Left ventricle myocardium inferior (tissue), 1 donor: ENCODE data around the gene NME8. TPM values are rescaled to one million over a fixed set of nuclear protein-coding genes. Genes with fewer than 3 reads are reported as not detected.

Source experiments
- DNase-seq: peaks from one replicate; pipeline ENCODE4 v3.0.0-alpha.2; 2020
- H3K27ac ChIP-seq: fragments of 200-600 bp; replicated peaks from 2 replicates; pipeline ENCODE4 v1.8.0; 2021
- H3K27me3 ChIP-seq: fragments of 200-600 bp; 2 replicates; pipeline ENCODE4 v1.8.0; 2021; ENCODE audit warnings: low read depth
- H3K36me3 ChIP-seq: fragments of 200-600 bp; 2 replicates; pipeline ENCODE4 v1.8.0; 2021
- H3K4me1 ChIP-seq: fragments of 200-600 bp; 2 replicates; pipeline ENCODE4 v1.8.0; 2021
- H3K4me3 ChIP-seq: fragments of 200-600 bp; 2 replicates; pipeline ENCODE4 v1.8.0; 2021; ENCODE audit warnings: mild to moderate bottlenecking, moderate library complexity
- H3K9me3 ChIP-seq: fragments of 200-600 bp; replicated peaks from 2 replicates; pipeline ENCODE4 v1.8.0; 2021
- CTCF ChIP-seq: fragments of 200-600 bp; IDR thresholded peaks from 2 replicates; pipeline ENCODE4 v1.8.0; 2021; ENCODE audit warnings: antibody characterized with exemption, mild to moderate bottlenecking, borderline replicate concordance
- intact Hi-C: fragments of 100-400 bp; cut with micrococcal nuclease; formaldehyde crosslinking; loops from one replicate; pipeline ENCODE4 v1.11.0; 2022
- total RNA-seq: library from RNA; stranded (reverse); fragmentation: NEBNext Ultra II Directional; extraction: Animal tissue kit (Norgen Biotek cat#: 25700); gene quantifications from one replicate; pipeline ENCODE4 v1.2.1, GENCODE V29; 2021
- donor health status: DM: no; HTN: yes; CAD: no; lungs with severe emphysema.

NME8 gene
- total RNA-seq, 1 donor from 2014 or later: not detected

- TF ChIP-seq CTCF: peak; percentile 39
- Histone ChIP-seq H3K36me3 (no peaks in the 10 kb centered on the region), H3K27ac (no peak overlapping the region), H3K9me3 (no peaks in the 10 kb centered on the region), H3K4me1 (no peaks in the 10 kb centered on the region), H3K27me3 (peaks cover 25% of the 10 kb centered on the region), H3K4me3 (no peak overlapping the region)
- no peak for DNase-seq
- intact Hi-C loops: no loop called here
Observed at GRCh38 chr7:37853468-37853867, 5.1 kb downstream of the NME8 start.

- Histone ChIP-seq H3K27ac (no peak overlapping the region), H3K36me3 (no peaks in the 10 kb centered on the region), H3K9me3 (no peaks in the 10 kb centered on the region), H3K27me3 (peaks cover 29% of the 10 kb centered on the region), H3K4me3 (no peak overlapping the region), H3K4me1 (no peaks in the 10 kb centered on the region)
- intact Hi-C loops: no loop called here
- no peak for DNase-seq
- no peak for TF ChIP-seq CTCF
Observed at GRCh38 chr7:37882086-37882485, 33.7 kb downstream of the NME8 start.

GRCh38 chr7:37893359-37893758 lies 45.0 kb downstream of the NME8 start:
- intact Hi-C loops: no loop called here
- no peak for TF ChIP-seq CTCF
- Histone ChIP-seq H3K4me3 (no peak overlapping the region), H3K27me3 (peaks cover 11% of the 10 kb centered on the region), H3K4me1 (no peaks in the 10 kb centered on the region), H3K27ac (no peak overlapping the region), H3K9me3 (no peaks in the 10 kb centered on the region), H3K36me3 (no peaks in the 10 kb centered on the region)
- no peak for DNase-seq

GRCh38 chr7:37894671-37895070 lies 46.3 kb downstream of the NME8 start:
- no peaks in the 10 kb centered on the region for H3K4me1 ChIP-seq
- no peaks in the 10 kb centered on the region for H3K9me3 ChIP-seq
- H3K27ac ChIP-seq: no peak overlapping the region
- no peak overlapping the region for H3K4me3 ChIP-seq
- intact Hi-C loops: no loop called here
- DNase-seq: no peak
- H3K27me3 ChIP-seq: peaks cover 11% of the 10 kb centered on the region
- no peaks in the 10 kb centered on the region for H3K36me3 ChIP-seq
- TF ChIP-seq CTCF: no peak

- H3K27ac ChIP-seq: no peak overlapping the region
Observed at GRCh38 chr7:37899712-37900247, 51.4 kb downstream of the NME8 start.

More at GRCh38 chr7:37899712-37900247, 51.4 kb downstream of the NME8 start:
- H3K36me3 ChIP-seq: no peaks in the 10 kb centered on the region
- no peak for TF ChIP-seq CTCF
- intact Hi-C loops: loop anchor here (5.0 to 10.0 kb wide), 2 partner anchors 205 to 323 kb away; no protein-coding TSS in a partner anchor
- peaks cover 12% of the 10 kb centered on the region for H3K4me1 ChIP-seq
- no peaks in the 10 kb centered on the region for H3K9me3 ChIP-seq
- H3K4me3 ChIP-seq: no peak overlapping the region
- H3K27me3 ChIP-seq: peaks cover 8% of the 10 kb centered on the region
- no peak for DNase-seq
